ENCODE measurements around the gene CCM2. TPM values are rescaled to one million over a fixed set of nuclear protein-coding genes. Genes with fewer than 3 reads are reported as not detected.
"Not testable (repeated sequence)": the region's sequence is repeated elsewhere in the genome, so short reads cannot be mapped to it uniquely, and the experiment has no call there.

CCM2 gene
- total RNA-seq, 2 experiments from 2014 or later = 130 to 134 TPM

DNA sequence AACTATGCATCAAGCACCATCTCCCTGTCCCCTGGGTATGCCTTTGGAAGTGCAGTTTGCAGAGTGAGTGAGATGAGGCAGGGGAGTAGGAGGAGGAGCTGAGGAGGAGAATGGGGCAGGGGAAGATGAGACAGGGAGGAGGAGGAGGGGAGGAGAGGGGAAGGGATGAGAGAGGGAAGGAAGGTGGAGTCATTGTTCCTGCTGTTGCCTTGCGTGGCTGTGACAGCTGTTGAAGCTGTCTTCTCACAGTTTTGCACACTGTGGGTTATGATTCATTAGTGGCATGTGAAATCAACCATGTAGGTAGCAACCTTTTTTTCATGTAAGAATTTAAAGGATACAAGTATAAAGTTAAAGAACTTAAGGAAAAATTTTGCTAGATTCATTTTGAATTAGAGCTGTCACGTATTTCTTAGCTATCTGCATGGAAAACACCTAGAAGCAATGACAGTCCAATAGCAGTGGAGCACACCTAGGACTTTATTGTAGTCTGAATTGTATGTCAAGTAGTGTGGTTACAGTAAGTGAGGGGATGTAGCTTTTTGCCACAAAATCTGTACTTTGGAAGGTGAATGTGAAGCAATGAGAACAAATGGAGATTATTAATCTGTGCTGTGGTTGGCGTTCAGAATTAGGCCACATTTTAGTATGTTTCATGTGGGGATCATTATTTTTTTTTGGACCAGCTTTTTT is 21.7 kb downstream of the CCM2 start:
- POLR2A ChIA-PET = interaction anchor here (0.6 to 12.4 kb wide), 8 partner anchors 10 to 457 kb away, joined by 3 to 412 read pairs (median 6); partner anchors contain the start of genes CCM2, MYO1G and TBRG4
- peaks cover 48% of the 10 kb centered on the region for H3K4me1 Mint-ChIP-seq

DNA sequence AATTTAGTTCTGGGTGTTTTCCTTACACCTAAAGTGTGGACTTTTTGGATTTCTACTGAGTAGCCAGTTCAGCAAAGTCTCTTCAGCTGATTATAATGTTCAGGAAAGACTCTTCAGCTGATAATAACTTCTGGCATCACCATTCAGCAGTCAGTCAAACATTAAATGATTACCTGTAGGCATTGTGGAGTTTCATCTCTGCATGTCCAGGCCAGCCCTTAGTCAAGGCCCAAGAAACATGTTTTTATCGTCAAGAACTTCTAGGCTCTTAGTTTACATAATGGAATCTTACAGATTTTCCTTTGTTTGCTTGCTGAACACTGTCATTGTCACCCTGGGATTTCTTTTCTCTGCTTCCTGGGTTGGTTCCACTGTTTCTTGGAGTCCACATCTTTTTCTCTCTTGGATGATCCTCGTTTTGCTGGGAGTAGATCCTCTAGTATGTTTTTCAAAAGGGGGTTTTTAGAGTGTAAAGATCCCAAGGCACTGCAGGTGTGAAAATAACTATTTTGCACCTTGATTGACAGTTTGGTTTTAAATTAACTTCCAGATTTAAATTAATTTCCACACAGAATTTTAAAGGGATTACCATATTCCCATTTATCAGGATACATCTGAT is 24.2 kb downstream of the CCM2 start:
- CTCF ChIA-PET = no interaction called here
- POLR2A ChIA-PET = interaction anchor here (0.9 to 12.4 kb wide), 4 partner anchors 9 to 45 kb away, joined by 3 to 412 read pairs (median 106); partner anchors contain the start of genes CCM2 and MYO1G
- Mint-ChIP-seq H3K9me3 (no peaks in the 10 kb centered on the region), H3K27me3 (no peaks in the 10 kb centered on the region), H3K4me1 (peaks cover 60% of the 10 kb centered on the region), H3K27ac (no peak overlapping the region), H3K4me3 (no peak overlapping the region), H3K36me3 (ENCODE audit: low read depth) (peaks cover 57% of the 10 kb centered on the region)
- DNase-seq = no peak

More for the DNA sequence above, 21.7 kb downstream of the CCM2 start:
- Mint-ChIP-seq H3K27me3 (no peaks in the 10 kb centered on the region), H3K4me3 (no peak overlapping the region), H3K36me3 (ENCODE audit: low read depth) (peaks cover 44% of the 10 kb centered on the region), H3K27ac (peak overlapping the region; percentile 79), H3K9me3 (no peaks in the 10 kb centered on the region)
- DNase-seq = peak; percentile 33
- CTCF ChIA-PET = interaction anchor here (1.1 to 2.8 kb wide), 5 partner anchors 14 to 49 kb away, joined by 3 to 11 read pairs (median 3); no protein-coding TSS in a partner anchor

DNA sequence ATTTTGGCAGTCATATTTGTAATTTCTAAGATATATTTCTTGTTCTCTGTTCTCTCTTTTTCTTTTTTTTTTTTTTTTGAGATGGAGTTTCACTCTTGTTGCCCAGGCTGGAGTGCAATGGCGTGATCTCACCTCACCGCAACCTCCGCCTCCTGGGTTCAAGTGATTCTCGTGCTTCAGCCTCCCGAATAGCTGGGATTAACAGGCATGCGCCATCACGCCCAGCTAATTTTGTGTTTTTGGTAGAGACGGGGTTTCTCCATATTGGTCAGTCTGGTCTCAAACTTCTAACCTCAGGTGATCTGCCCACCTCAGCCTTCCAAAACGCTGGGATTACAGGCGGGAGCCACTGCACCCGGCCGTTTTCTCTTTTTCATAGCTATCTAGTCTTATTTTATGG is 25.5 kb downstream of the CCM2 start:
- not testable (repeated sequence) for DNase-seq, H3K4me3 Mint-ChIP-seq, H3K27me3 Mint-ChIP-seq, H3K9me3 Mint-ChIP-seq
- CTCF ChIA-PET = interaction anchor here (0.9 to 1.7 kb wide), 3 partner anchors 18 to 24 kb away, joined by 3 to 7 read pairs (median 5); no protein-coding TSS in a partner anchor
- peaks cover 68% of the 10 kb centered on the region for H3K4me1 Mint-ChIP-seq
- POLR2A ChIA-PET = interaction anchor here (0.8 to 12.4 kb wide), 7 partner anchors 11 to 85 kb away, joined by 3 to 412 read pairs (median 4); partner anchors contain the start of genes CCM2, MYO1G and TBRG4
- peaks cover 65% of the 10 kb centered on the region for H3K36me3 Mint-ChIP-seq (ENCODE audit: low read depth)
- peak overlapping the region; percentile 77 for H3K27ac Mint-ChIP-seq

DNA sequence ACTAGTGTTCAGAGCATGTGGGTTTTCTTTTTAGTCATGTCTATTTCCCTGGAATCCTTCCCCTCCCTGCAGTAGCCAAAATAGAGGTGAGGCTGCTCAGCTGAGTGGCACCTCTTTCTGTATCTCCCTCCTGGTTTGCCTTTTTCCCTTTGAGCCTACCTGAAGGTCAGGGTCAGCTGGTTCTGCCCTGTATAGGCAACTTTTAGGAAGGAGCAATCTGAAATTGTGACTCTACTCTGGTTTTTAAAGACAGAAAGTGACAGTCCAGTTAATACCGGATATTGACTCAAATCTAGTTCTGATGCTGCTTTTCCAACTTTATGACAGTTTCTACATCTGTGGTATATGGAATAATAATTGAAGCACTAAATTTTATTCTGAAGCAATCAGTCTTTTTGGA is 26.0 kb downstream of the CCM2 start:
- Mint-ChIP-seq H3K36me3 (ENCODE audit: low read depth) (peaks cover 65% of the 10 kb centered on the region), H3K27ac (peak overlapping the region; percentile 77), H3K27me3 (no peaks in the 10 kb centered on the region), H3K4me3 (peak overlapping the region; percentile 40), H3K4me1 (peaks cover 64% of the 10 kb centered on the region), H3K9me3 (no peaks in the 10 kb centered on the region)
- no peak for DNase-seq
- POLR2A ChIA-PET = interaction anchor here (0.8 to 12.4 kb wide), 8 partner anchors 10 to 85 kb away, joined by 3 to 412 read pairs (median 4); partner anchors contain the start of genes CCM2, MYO1G and TBRG4
- CTCF ChIA-PET = interaction anchor here (0.6 to 4.3 kb wide), 5 partner anchors 18 to 53 kb away, joined by 3 to 36 read pairs (median 5); no protein-coding TSS in a partner anchor

DNA sequence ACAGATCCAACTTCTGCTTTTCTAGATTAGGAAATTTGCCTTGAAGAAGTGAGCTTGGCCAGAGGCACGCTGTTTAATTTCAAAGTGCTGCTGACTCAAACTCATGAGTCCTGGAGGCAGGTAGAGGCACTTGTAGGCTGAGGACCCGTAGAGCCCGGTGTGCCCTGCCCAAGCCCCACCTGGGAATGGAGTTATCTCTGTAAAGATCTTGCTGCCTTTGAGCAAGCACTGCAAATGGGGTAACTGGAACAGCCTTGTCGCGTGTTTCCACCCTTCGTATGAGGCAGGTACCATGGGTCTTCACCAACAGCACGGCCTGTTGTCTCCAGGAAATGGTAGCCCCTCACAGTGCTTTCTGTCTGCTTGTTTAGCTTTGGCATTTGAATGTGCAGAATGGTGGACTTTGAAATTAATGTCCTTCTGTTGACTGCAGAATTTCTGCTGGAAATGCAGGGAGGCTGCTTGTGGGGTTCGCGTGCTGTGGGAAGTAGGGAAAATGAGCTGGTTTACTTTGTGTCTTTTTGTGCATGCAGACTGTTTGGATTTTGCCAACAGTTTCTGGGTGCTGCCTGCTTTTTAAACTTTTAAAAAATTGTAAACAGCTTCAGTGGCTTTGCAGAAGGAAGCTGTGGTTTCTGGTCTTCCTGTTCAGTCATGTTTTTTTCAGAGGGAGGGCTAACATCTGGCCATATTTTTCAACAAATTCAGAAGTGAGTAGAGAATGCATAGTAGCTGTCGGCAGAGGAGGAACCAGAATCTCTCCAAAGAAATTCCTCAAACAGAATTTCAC is 27.2 kb downstream of the CCM2 start:
- H3K36me3 Mint-ChIP-seq (ENCODE audit: low read depth) = peaks cover 66% of the 10 kb centered on the region
- H3K27me3 Mint-ChIP-seq = no peaks in the 10 kb centered on the region
- H3K27ac Mint-ChIP-seq = peak overlapping the region; percentile 81
- H3K4me3 Mint-ChIP-seq = peak overlapping the region; percentile 83
- peak; percentile 46 for DNase-seq
- peaks cover 64% of the 10 kb centered on the region for H3K4me1 Mint-ChIP-seq
- CTCF ChIA-PET = interaction anchor here (0.8 to 4.3 kb wide), 14 partner anchors 9 to 170 kb away, joined by 3 to 36 read pairs (median 6); partner anchors contain the start of genes CCM2, MYO1G and PURB
- no peaks in the 10 kb centered on the region for H3K9me3 Mint-ChIP-seq
- POLR2A ChIA-PET = interaction anchor here (0.8 to 12.4 kb wide), 27 partner anchors 11 to 742 kb away, joined by 3 to 412 read pairs (median 7); partner anchors contain the start of genes CCM2, H2AZ2, MYO1G and OGDH

DNA sequence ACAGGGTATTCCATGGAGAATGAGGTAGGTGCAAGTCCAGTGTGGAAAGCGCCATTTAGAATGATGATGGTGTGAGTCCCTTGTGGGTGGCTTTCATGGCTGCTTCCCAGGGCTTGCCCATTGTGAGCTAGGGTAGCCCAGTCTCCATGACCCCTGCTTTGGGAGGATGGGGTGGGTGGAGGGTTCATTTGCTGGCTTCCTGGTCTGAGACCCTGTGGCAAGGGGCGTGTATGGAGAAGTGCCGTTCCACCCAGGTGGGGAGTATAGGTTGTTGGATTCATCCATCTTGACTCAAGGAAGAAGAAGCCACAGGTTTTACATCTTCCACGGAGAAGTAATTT is 27.7 kb downstream of the CCM2 start:
- peak overlapping the region; percentile 81 for H3K27ac Mint-ChIP-seq
- no peaks in the 10 kb centered on the region for H3K27me3 Mint-ChIP-seq
- H3K36me3 Mint-ChIP-seq (ENCODE audit: low read depth) = peaks cover 71% of the 10 kb centered on the region
- peak overlapping the region; percentile 83 for H3K4me3 Mint-ChIP-seq
- ChIA-PET CTCF (interaction anchor here (0.8 to 4.3 kb wide), 13 partner anchors 8 to 171 kb away, joined by 3 to 36 read pairs (median 5); partner anchors contain the start of genes CCM2, MYO1G and PURB), POLR2A (interaction anchor here (0.8 to 12.4 kb wide), 26 partner anchors 10 to 741 kb away, joined by 3 to 412 read pairs (median 8); partner anchors contain the start of genes CCM2, H2AZ2, MYO1G and OGDH)
- peaks cover 70% of the 10 kb centered on the region for H3K4me1 Mint-ChIP-seq
- DNase-seq = peak; percentile 34
- no peaks in the 10 kb centered on the region for H3K9me3 Mint-ChIP-seq

DNA sequence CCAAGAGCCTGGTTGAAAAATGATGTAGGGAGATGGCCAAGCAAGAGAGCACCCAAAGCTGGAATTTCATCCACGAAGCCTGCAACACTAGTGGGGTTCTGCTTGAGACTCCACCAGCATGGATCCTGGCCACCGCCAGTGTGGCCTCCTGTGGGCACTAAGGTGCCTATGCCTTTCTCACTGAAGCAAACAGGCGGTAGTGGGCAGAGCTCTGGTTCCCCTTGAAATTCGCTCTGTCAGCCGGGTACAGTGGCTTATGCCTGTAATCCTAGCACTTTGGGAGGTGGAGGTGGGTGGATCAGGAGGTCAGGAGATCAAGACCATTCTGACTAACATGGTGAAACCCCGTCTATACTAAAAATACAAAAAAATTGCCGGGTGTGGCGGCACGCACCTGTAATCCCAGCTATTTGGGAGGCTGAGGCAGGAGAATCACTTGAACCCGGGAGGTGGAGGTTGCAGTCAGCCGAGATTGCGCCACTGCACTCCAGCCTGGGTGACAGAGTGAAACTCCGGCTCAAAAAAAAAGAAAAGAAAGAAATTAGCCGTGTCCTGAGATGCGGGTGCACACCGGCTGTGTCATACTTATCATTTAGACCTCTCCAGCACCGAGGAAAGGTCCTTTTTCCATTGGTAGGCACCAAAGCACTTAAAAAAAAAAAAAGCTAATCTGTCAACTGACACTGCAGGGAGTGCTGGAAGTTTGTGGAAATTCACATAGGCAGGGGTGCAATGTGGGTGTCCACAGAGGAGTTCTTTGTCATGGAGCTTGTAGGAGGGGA is 28.3 kb downstream of the CCM2 start:
- no peaks in the 10 kb centered on the region for H3K27me3 Mint-ChIP-seq
- peaks cover 75% of the 10 kb centered on the region for H3K36me3 Mint-ChIP-seq (ENCODE audit: low read depth)
- POLR2A ChIA-PET = interaction anchor here (0.6 to 12.4 kb wide), 29 partner anchors 8 to 741 kb away, joined by 3 to 412 read pairs (median 5); partner anchors contain the start of genes CCM2, H2AZ2, MYO1G and OGDH
- no peak for DNase-seq
- CTCF ChIA-PET = interaction anchor here (0.8 to 4.3 kb wide), 9 partner anchors 8 to 143 kb away, joined by 3 to 36 read pairs (median 5); partner anchors contain the start of gene PURB
- H3K9me3 Mint-ChIP-seq = no peaks in the 10 kb centered on the region
- H3K4me1 Mint-ChIP-seq = peaks cover 72% of the 10 kb centered on the region
- H3K4me3 Mint-ChIP-seq = peak overlapping the region; percentile 83
- H3K27ac Mint-ChIP-seq = peak overlapping the region; percentile 81

DNA sequence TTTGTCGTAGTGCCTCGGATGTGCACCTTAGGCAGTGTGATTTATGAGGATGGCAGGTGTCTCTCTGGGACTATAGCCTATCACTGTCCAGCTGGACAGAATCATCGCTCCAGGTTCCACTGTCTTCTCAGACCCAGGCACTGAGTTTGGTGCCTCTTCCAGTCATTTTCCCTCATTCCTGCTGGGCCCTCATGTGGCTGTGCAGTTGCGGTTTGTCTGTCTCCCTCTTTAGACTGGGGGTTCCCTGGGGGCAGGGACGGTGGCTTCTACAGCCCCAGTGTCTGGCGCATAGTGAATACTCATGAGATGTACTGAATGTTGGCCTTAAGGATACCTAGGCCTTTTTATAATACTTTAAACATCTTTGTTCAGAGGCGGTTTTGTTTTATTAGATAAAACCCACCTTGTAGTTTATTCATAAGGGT is 28.9 kb downstream of the CCM2 start:
- H3K4me1 Mint-ChIP-seq = peaks cover 74% of the 10 kb centered on the region
- ChIA-PET CTCF (interaction anchor here (1.0 to 4.3 kb wide), 6 partner anchors 25 to 107 kb away, joined by 3 to 36 read pairs (median 4); partner anchors contain the start of gene MYO1G), POLR2A (interaction anchor here (0.6 to 12.4 kb wide), 17 partner anchors 9 to 390 kb away, joined by 3 to 412 read pairs (median 5); partner anchors contain the start of genes CCM2, H2AZ2, MYO1G and PURB)
- no peaks in the 10 kb centered on the region for H3K9me3 Mint-ChIP-seq
- peak overlapping the region; percentile 83 for H3K4me3 Mint-ChIP-seq
- no peak for DNase-seq
- peak overlapping the region; percentile 81 for H3K27ac Mint-ChIP-seq
- no peaks in the 10 kb centered on the region for H3K27me3 Mint-ChIP-seq
- peaks cover 76% of the 10 kb centered on the region for H3K36me3 Mint-ChIP-seq (ENCODE audit: low read depth)

DNA sequence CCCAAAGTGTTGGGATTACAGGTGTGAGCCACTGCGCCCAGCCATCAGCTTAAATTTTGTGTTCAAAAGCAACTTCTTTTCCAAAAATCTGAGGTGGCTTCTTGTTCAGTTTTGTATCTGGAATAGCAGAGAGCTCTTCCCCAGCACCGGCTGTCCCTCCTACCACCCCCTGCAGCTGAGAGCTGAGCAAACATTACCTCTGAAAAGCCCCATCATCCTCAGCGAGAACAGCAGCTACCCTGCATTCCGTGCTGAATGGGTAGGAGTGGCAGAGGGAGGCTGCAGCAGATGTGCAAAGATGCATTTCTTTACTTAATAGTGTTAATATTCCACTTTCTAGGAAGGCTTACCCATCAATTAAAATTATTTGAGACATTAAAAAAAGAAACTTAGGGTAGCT is 31.8 kb downstream of the CCM2 start:
- Mint-ChIP-seq H3K27ac (peak overlapping the region; percentile 79), H3K9me3 (no peaks in the 10 kb centered on the region), H3K4me3 (peak overlapping the region; percentile 55), H3K36me3 (ENCODE audit: low read depth) (peaks cover 74% of the 10 kb centered on the region), H3K27me3 (no peaks in the 10 kb centered on the region), H3K4me1 (peaks cover 72% of the 10 kb centered on the region)
- DNase-seq = no peak
- ChIA-PET CTCF (interaction anchor here (1.0 to 1.1 kb wide), 2 partner anchors 32 to 58 kb away, joined by 3 read pairs; partner anchors contain the start of gene CCM2), POLR2A (interaction anchor here (1.0 to 7.0 kb wide), 7 partner anchors 10 to 393 kb away, joined by 3 to 141 read pairs (median 4); partner anchors contain the start of genes CCM2, MYO1G and PURB)

DNA sequence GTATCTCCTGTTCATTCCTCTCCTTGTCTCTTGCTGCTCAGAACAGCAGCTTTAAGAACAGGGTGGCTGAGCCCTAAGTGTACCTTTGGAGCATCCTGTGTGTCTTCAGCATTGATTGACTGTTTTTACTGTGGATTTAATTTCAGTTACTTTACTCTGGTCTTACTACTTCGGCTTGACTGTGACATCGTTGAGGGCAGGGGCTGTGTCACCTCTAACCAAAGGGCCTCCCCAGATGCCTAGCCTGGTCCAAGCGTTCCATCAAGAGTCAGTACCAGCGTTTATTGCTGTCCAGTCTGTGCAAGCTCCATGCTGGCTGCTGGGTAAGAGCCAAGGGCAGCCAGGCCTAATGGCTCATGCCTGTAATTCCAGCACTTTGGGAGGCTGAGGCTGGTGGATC is 32.4 kb downstream of the CCM2 start:
- ChIA-PET POLR2A (interaction anchor here (1.1 to 7.0 kb wide), 6 partner anchors 31 to 147 kb away, joined by 3 to 141 read pairs (median 10); partner anchors contain the start of genes CCM2, MYO1G and PURB), CTCF (interaction anchor here (1.0 to 1.4 kb wide), 3 partner anchors 33 to 59 kb away, joined by 3 to 4 read pairs (median 3); partner anchors contain the start of gene CCM2)
- H3K4me3 Mint-ChIP-seq = peak overlapping the region; percentile 55
- H3K9me3 Mint-ChIP-seq = no peaks in the 10 kb centered on the region
- peaks cover 70% of the 10 kb centered on the region for H3K4me1 Mint-ChIP-seq
- H3K27ac Mint-ChIP-seq = peak overlapping the region; percentile 79
- no peak for DNase-seq
- H3K36me3 Mint-ChIP-seq (ENCODE audit: low read depth) = peaks cover 74% of the 10 kb centered on the region
- H3K27me3 Mint-ChIP-seq = no peaks in the 10 kb centered on the region

All from activated CD4-positive, alpha-beta memory T cell treated with anti-CD3 and anti-CD28 coated beads, Interleukin-2, amount 10 ng/mL, durations not matched to agents 7 days and 5 days (primary cell).